NCI-H128 (cell line): ENCODE data around the gene ZNF277.

Experiments used
- DNase-seq: peaks from one replicate; lab custom pipeline; 2025; ENCODE audit not compliant: unreplicated experiment; lab: John Stamatoyannopoulos, UW

The ZNF277 gene, protein sequence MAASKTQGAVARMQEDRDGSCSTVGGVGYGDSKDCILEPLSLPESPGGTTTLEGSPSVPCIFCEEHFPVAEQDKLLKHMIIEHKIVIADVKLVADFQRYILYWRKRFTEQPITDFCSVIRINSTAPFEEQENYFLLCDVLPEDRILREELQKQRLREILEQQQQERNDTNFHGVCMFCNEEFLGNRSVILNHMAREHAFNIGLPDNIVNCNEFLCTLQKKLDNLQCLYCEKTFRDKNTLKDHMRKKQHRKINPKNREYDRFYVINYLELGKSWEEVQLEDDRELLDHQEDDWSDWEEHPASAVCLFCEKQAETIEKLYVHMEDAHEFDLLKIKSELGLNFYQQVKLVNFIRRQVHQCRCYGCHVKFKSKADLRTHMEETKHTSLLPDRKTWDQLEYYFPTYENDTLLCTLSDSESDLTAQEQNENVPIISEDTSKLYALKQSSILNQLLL

DNA sequence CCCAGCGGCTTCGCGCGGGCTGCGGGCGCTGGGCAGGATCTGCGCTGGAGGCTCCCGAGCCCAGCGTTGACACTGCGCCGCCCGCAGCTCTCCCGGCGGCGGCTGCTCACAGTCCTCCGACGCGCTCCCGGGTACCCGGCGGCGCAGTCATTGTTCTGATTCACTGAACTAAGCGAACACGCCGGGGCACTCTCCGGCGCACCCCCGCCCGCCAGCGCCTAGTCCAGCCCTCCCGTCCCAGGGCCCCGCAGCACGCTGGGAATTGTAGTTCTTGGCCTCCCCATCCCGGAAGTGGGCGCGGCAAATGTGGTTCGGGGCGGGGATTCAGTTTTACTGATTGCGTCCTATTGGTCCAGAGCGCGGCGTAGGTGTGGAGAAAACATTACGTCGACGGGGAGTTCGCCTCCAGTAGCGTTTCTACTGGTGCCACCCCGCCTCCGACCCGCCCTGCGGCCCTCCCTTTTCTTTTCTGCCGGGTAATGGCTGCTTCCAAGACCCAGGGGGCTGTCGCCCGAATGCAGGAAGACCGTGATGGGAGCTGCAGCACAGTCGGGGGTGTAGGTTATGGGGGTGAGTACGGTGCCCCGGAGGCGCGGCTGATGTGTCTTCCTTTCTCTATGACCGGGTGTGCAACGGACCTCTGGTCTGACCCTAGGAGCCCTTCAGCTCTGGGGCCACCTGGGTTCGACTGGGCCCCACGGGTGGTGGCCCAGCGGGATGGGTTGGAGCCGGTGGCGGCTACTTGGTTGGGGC lies at the start of gene ZNF277, which contains the start of gene DOCK4:
Gene ZNF277, plus strand, starts transcription at position 458 of the 753 bp plus-strand sequence. Its CDS starts 22 bp downstream, at position 480.
Gene DOCK4, minus strand, starts transcription at position 162 of the 753 bp plus-strand sequence. CDS start 261 bp downstream, outside the sequence.
- DNase-seq = peak; percentile 99

DNA sequence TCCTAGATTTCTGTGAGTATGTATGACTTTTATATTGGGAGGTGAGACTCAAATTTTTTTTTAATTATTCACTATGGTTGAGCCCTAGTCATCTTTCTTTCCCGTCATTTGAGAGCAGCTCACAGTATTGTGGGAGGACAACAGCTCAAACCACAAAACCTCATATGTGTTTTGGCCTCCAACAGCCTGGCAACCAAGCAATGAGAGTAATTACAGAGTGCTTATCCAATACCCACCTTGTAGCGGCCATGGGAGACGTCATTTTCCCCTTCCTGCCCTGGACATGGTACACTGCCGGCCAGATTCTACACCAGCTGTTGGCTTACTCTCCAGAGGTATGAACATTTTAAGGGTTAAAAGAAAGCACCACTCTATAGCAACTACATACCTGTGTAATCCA lies 49.4 kb upstream of the ZNF277 start:
- no peak for DNase-seq

DNA sequence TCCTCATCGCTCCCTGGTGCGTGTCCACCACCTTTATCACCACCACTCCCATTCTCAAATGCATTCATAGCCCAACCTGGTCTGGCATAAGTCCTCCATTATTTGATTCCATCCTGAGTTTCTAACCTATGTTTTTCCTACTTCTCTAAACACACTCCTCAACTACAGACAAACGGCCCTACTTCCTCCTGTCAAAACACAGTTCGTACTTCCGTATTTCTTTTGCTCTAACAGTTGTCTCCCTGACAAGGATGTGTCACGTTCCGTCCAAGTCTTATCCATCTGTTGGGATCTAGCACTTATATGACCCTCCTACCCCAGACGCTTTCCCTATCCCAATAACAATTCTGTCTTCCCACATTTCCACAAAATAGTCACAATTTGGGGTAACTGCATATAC lies 47.1 kb upstream of the ZNF277 start:
- no peak for DNase-seq

DNA sequence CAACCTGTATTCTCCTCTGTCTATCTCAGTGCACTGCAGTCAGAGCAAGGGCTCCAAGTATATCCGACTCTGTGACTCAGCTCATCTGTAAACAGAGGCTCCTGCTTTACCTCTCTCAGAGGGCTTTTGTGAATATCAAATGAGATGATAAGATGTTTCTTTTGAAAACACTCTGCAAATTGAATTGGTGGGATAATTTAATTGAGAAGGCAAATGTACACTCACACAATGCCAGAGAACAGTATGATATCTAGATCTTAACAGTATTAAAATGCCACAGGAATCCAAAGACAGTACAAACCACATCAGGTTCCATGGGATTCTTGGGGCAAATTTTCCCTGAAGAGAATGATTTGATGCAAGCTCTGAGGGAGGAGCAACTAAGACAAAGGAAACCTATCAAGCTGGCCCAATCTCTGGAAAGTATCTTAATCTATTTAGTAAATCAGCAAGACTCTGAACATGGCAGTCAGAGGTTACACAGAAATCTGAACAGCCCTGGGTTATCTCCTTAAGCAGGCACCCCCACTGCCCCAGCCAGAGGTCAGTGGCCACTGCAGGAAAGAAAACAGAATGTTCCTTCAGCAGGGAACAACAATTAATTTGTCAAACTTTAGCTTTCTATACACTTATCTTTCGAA lies 46.2 kb upstream of the ZNF277 start:
- DNase-seq = no peak

DNA sequence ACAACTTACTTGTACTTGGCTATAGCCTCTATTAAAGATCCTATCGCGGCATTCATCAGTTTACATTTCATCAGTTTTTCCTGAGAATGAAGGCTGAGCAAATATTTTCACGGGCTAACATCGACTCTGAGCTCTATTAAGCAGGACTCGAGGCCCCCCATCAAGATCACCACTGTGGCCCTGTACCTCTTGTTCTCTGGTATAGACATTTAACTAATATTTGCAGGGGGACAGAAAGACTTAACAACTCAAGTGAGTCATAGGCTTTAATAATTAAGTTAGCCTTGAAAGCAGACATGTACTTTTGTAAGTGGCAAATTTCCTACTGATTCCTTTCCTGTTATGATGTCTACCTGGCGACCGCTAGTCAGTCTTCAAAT lies 45.7 kb upstream of the ZNF277 start:
- no peak for DNase-seq

DNA sequence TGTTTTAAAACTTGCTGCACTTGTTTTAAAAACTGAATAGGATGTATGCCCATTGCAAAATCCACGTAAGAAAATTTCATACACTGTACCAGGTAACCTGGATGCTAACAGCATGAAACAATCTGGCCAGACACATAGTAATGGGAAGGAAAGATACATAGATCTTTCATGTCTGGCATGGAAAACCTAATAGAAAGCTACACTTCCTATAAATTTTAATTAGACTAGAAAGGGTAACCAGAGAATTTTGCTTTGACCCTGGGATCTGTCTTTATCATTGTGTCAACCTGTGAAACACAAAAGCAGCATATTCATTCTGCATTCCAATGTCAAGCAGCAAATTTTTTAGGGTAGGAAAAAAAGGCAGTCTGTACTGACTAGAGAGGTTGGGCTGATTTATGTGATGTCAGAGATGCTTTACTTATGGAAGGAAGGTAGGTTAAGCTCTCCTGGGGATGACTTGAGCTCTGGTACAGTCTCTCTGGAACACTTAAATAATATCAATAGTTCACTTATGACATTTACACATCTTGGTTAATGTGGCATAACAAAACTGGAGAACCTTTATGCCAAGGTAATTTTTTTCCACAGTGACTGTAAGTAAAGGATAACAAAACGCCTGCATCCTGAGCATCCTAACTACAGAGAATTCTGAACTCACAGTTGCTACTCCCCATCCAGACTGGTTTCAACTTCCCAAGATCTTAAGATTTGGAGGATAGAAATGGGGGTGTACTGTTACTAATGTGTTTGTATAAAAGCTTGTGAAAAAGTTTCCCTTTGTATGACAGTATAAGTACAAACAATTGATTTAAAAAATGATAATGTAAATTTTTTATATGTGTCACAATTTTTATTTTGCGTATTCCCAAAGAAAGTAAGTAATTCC lies 45.0 kb upstream of the ZNF277 start:
- no peak for DNase-seq

DNA sequence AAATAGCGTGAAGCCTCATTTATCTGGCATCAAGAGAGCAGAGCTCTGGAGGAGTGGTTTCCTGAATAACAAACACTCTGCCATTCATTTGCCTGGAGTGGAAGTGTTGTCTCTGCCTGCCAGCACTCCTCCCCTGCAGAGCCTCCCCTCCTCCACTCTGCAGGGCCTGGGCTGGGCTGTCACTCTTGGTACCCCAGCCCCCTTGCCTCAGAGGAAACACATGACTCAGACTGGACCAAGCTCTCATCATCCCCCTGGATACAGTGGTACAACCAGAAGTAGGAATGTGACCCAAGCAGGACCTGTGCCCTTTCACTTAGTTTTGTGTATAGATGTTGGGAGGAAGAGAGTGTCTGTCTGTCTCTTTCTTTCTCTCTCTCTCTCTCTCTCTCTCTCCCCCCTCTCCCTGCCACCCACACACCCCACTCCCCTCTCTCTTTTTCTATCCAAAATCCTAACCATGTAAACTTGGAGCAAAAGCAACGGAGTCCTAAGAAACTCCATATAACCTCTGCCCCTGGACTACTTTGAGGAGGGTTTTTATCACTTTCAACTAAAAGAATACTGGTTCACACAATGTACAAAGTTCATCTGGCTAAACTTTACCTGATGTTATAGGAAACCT lies 44.2 kb upstream of the ZNF277 start:
- DNase-seq = peak; percentile 69

DNA sequence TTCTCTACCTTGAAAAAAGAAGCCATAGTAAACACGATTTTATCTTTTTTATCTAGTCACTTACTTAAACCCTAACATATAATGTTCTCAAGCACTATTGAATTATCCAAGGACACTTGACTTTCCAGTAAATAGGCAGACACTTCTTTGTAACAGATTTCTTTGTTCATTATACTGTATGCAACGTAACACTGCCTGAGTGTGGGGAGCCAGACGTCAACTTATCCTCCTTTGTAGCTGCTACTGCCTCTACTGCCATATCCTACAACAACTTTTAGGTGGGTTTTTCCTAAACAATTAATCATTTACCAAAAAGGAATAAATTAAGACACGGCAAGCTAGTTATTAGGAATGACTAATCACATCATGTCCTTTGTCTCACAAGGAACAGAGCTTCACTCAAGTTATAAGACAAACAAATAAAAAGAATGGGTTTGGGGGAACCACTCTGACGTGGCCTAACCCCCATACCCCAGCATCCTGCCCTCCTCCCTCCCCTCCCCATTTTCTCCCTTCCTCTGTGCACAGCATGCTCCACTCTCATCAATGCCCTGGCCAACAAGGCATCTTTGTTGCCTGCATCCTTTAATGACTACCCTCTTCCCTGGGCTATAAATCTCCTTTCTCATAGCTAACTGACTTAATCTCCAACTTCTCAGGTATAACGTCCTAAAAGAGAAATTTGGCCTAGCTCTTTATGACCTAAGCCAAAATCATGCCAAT lies 43.5 kb upstream of the ZNF277 start:
- DNase-seq = no peak

DNA sequence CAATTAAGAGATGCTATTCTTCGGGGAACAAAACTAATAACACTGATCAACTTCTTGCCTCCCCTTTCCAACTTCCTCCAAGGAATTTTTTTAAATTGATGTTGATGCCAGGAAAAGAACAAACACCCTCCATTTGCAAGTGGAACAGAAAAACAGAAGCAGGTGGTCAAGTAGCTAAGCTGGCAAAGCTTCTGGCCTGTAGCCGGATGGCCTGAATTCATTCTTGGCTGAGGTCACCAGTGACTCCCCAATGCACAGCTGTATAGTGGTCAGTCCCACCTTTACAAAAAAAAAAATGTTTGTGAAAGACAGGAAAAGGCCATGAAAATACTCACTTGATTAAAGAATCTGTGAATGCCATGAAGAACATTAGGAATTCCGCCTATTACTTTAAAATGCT lies 39.3 kb upstream of the ZNF277 start:
- DNase-seq = no peak

DNA sequence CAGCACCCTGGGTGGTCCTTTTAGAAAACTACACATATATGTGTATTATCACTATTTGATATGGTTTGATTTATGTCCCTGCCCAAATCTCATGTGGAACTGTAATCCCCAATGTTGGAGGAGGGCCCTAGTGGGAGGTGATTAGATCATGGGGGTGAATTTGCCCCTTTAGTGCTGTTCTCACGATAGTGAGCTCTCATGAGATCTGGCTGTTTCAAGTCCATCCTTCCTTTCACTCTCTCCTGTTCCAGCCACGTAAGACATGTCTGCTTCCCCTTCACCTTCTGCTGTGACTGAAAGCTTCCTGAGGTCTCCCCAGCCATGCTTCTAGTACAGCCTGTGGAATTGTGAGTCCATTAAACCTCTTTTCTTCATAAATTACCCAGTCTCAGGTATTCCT lies 37.6 kb upstream of the ZNF277 start:
- DNase-seq = no peak

DNA sequence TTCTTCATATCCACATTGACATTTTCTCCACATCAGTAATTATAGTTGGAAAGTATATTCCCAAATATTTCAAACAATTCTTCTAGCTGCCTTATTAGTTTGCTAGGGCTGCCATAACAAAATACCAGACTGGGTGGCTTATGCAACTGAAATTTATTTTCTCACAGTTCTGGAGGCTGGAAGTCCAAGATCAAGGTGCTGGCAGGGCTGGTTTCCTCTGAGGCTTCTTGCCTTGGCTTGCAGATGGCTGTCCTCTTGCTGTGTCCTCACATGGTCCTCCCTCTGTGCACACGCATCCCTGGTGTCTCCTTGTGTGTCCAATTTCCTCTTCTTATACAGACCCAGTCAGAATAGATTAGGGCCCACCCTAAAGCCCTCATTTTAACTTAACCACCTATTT lies 34.8 kb upstream of the ZNF277 start:
- no peak for DNase-seq

DNA sequence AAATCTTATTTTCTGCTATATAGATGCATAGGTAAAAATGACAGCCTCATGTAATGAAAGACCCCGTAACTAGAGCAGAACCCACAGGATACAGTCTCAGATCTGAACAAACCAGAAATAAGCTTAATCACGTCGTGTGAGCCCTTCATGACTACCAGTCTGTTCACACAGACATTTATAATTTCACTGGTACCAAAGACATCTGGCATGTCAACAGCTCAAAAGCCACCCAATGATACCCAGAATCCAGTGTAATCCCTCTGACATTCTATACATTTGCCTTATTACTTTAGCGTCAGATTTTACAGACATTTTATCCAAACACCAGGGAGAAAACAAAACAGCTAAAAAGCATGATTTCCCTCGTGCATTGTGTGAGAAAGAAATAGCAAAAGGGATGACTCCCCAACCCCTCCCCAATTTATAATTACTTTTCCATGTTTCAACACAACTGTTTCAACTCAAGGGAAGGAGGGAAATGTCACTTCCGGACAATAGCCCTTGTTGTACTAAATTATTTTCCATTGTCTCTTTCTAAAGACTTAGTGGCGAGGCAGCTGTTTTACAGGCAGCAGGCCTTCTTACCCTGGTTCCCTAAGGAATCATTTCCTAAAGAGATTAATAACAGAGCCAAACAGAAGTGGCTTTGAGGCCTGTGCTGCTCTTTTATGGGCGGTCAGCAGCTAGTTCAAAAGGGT lies 33.5 kb upstream of the ZNF277 start:
- DNase-seq = no peak

DNA sequence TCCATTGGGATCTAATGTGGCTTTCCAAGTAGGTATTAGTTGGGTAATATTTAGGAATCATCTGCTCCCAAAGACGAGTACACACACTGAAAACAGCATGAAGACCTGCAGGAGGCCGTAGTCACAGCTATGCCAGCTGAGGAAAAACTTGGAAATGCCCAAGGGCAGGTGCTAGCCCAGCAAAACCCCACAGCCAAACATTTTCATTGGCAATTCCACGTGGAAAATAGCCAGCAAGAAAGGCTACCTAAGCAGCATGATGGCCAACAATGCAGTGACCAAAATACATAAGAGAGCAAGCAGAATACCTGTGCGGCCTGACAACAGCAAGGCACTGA lies 33.0 kb upstream of the ZNF277 start:
- no peak for DNase-seq

DNA sequence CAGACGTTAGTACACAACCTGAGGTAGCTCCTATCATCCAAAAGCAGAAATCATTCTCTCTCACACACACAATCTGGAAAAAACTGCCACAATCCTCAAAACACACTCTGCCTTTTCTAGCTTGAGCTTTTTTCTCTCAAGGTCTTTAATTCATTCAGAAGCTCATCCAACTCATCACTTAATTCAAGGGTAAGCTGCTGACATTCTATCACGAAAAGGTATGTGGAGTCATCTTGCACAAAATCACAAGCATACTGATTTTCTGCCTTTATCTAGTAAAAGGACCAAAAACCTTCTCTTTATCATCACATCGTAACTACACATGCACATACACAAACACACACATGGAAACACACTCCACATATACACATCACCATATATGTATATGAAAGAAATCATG lies 32.3 kb upstream of the ZNF277 start:
- no peak for DNase-seq

DNA sequence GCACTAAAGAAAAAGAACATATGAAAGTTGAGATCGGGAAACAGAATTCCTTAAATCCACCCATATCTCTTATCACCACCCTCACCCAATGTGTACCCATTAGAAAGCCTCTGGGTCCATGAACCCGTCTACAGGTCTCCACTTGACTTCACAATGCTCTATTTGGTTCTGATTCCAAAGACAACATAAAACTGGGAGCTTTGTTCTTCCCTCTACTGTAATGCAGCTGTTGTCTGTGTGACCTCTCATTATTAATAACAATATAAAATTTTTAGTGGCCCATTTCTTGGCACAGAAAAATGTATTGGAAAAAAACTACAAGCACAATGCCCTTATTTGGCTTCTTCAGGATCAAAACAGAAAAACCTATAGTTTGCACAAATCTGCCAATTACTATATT lies 30.3 kb upstream of the ZNF277 start:
- DNase-seq = no peak

DNA sequence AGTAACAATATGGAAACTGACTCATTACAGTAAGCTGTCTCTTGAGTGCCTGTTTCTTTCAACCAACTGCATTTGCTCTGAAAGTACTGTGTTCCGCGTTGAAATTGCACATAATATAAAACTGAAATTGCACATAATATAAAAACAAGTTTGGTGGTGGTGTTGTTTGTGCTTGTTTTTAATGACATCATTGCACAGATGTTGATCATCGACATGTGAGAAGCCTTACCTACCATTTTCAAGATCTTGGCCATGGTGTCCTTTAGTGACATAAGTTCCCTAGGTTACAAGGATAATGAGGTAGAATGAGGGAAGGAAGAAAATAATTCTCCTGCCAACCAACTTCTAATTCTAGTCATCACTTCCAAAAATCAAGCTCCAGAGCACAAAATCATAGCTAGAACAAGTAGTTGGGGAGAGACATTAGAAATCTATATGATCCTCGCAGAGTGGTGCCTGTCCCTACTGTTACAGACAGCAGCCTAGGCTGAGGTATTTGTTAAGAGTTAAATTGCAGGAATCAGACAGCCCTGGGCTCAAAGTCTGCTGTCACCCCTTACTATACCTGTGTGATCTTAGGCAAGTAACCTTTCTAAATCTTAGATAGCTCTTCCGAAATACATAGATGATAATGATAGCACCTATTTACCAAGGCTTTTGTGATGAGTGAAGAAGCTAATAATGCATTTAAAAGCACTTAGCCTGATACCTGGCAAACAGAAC lies 29.6 kb upstream of the ZNF277 start:
- no peak for DNase-seq

DNA sequence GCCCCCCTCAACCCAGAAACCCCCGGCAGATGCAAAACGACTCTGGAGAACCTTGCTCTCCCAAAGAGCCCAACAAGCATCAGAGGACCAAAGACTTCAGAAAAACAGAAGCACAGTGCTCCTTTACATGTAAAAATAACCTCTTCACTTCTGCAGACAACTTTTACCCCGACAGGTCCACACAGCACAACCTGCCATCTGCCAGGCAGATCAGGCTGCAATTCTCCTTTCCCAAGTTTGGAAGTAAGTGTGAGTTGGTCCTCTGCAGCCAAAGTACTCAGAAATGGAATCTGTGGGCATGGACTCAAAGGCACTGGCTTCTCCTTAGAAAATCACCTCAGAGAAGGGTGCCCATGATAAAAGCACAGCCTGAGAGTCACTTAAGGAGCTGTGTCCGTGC lies 26.3 kb upstream of the ZNF277 start:
- no peak for DNase-seq

DNA sequence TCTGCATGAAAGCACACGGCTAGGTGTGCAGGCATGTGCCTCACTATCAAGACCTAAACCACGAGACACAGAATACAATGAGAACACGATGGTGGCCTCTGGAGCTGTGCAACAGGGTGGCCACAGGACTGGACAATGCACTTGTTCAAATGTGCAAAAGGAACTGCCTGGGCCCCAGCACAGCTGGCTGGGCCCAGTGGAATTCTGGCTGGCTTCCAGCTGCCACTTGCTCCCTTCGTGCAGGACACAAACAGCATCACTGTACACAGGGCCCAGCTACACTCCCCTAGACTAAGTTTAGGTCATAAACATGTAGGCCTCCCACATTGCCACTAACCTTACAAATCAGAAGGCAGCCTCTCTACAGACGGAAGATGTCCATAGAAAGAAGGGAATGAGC lies 23.7 kb upstream of the ZNF277 start:
- no peak for DNase-seq

DNA sequence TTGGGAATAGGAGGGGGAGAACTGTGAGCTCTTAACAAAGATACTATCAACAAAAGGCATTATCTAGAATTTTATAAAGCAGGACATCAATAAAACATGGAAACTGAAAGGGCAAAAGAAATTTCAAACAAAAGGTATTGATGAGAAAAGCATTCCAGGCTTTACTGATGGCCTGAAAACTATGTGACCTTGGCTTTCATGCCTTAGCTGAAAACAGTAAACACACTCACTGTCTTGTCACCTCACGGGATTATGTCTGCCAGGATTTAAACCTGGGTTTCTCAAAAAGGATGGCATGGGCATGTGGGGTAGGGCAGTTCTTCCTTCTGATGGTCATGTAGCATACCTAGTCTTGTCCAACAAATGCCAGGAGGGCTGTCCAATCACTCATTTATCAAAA lies 23.2 kb upstream of the ZNF277 start:
- no peak for DNase-seq
